Endometrial microvascular endothelial cells (primary cell): ENCODE data around the gene FBXO11. TPM values are rescaled to one million over a fixed set of nuclear protein-coding genes. Genes with fewer than 3 reads are reported as not detected.
"Not testable (repeated sequence)": the region's sequence is repeated elsewhere in the genome, so short reads cannot be mapped to it uniquely, and the experiment has no call there.

Experiments
- in situ Hi-C: cut with HindIII; loops from 2 replicates; pipeline ENCODE4 v1.10.0; 2017; ENCODE audit warnings: low sequenced_read_pairs, low pct_unique_long_range_greater_than_20kb; ENCODE audit errors: inconsistent ontology term
- total RNA-seq: library from RNA; depleted of rRNA; stranded (reverse); fragments of >200 nt; gene quantifications from one replicate; pipeline ENCODE4 v1.2.3, GENCODE V29; 2015; ENCODE audit errors: inconsistent ontology term

The FBXO11 gene
- total RNA-seq = 45.9 TPM

DNA sequence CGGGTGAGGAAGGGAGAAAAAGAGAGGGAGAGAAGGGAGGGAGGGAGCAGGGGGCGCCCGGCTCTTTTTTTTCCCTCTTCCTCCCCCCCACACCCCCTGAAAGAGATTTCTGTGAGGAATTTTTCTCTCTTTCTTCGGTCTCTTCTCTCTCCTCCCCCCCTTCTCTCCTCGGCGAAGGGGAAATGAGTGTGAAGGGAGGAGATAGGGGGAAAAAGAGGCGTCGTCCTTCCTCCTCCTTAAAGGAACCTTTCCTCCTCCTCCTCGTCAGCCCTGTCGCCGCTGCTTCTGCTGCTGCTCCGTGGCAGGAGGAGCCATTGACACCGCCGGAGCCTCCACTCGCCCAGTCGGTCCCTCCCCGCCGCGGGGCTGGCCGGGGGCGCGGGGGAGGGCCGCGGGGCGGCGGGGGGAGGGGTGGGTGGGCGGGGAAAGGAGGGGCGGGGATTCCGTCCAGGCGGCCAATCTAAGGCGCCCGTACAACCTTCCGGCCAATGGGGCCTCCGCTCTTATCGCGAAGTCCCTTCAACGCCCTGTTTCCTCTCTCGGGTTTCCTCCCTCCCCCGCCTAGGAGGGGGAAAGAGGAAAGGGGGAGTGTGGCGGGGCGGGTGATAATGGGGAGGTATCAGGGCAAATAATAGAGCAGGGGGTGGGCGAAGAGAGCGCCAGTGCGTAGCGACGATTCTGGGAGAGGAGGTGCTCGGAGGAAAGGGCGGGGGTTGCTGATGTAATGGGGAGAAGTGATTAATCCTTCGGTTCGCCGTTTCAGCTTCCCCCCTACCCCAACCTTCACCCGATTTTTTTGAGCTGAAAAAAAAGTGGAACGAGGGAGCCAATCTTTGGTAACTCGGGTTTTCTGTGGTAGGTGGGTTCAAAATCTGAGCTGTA, at the start of gene FBXO11:
TSS of gene FBXO11 (minus strand) at position 342 of the 882 bp plus-strand sequence. CDS start 778 bp downstream, outside the sequence.
- in situ Hi-C loops = no loop called here

DNA sequence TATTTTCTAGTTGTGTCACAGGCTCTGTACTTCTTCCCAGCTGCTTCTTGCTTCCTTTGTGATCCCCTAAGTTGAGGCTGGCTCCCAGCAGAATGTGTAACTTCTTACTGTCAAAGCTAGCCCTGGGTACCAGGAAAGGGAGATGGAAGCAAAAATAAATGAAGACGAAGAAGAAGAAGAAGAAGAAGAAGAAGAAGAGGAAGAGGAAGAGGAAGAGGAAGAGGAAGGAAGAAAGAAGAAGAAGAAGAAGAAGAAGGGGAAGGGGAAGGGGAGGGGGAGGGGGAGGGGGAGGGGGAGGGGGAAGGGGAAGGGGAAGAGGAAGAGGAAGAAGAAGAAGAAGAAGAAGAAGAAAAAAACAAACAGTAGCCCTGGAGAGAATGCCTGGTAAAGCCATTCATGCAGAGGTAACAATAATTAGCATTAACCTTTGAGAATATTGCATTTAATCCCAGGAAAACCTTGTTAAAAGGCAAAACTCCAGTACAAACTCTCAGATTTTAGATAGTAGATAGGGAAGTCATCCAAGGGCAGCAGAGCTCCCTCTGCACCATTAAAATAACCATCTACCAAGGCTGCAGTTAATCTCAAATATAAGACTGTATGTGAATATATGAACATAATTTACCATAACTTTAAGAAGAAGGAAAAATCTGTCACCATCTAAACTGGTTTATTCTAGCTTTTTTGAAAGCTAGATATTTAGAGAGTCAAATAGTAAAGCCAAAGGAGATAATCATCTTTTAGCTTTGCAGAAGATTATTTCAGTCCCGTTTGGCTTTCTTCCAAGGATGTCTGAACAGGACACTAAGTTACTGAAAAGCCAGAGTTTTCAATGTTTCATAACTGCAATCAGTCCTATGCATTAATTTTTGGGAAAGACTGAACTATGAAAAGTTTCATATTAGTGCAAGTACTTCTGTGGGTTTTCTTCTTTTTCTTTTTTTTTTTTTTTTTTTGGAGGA, 44.3 kb upstream of the FBXO11 start:
- in situ Hi-C loops = no loop called here

DNA sequence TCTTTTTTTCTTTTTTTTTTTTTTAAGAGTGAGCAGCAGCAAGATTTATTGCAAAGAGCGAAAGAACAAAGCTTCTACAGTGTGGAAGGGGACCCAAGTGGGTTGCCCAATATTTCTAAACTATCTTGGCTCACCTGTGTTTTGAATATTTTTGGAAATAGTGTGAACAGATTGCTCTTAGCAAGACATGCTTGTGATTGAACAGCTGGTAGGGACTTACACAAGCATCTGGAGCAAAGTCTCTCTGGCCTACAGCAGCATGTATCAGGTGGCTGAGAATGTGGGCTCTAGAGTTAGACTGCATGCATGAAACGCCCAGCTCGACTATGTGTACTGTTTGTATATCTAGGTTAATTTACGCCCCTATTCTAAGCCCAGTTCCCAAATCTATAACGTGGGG, 40.3 kb upstream of the FBXO11 start:
- in situ Hi-C loops = no loop called here

DNA sequence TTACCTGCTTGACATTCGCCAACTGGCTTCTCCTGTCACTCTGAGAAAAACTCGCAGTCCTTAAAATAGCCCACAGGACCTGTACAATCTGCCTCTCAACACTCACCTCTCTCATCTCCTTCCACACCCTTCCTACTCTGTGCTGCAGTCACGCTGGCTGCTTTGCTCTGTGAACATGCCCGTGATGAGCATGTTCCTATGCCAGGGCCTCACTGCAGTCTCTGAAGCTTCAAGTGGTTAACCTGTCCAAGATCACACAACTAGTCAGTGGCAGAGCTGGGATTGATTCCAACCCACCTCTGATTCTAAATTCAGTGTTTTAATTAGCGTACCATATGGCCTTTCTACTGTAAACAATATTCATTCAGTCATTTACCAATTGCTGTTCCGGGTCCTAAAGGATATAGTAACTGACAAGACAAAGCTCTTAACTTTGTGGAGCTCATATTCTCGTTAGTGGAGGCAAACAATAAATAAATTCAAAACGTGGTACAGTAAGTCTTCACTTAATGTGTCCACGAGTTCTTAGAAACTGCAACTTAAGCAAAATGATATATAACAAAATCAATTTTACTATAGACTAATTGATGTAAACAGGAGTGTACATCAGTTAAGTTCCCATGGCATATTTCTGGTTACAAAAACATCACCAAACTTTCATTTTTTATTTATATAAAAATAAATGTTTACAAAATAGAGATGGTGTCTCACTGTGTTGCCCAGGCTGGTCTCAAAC, 38.9 kb upstream of the FBXO11 start:
- in situ Hi-C loops = no loop called here

DNA sequence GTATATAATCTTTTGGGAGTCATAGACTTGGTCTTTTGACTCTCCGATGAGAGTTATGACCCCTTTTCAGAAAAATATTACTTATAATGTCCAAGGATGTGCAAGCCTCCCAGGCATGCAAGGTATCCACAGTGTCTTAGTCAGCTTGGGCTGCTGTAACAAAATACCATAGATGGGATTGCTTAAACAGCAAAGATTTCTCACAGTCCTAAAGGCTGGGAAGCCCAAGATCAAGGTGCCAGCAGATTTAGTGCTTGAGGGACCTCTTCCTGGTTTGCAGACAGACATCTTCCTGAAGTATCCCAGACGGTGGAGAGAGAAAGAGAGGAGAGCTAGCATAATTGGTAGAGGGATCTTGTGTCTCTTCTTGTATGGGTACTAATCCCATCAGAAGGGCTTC, 35.6 kb upstream of the FBXO11 start:
- in situ Hi-C loops = no loop called here

DNA sequence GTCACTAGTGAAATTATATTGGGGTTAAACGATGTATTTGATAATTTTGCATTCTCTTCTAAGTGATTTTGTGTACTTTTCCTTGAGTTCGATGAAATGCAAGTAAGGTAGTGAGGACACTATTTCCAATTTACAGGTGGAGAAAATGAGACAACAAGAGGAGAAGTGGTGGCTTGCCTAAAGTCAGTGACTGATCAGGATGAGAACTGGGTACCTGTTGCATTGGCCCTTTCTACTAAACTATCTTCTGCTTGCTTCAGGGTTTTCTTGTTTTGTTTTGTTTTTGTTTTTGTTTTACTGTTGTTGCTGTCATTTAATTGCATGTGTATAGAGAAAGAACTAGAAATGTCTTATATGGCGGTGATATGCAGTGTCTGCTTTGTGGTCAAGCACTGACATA, 31.4 kb upstream of the FBXO11 start:
- in situ Hi-C loops = no loop called here

DNA sequence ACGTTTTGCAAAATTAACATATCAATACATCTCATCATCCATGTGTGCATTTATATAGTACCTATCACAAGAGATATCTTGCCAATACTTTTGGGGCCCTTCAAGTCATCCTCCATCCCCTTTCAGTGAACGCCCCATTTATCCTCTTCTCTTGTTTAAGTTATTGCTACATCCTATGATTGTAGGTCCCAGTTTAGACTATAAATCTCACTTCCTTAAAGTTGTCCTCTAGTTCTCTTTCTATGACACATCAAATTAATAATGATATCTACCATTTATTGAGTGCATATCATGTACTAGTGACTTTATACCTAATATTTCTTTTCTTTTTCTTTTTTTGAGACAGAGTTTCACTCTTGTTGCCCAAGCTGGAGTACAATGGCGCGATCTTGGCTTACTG, 28.8 kb upstream of the FBXO11 start:
- in situ Hi-C loops = no loop called here

DNA sequence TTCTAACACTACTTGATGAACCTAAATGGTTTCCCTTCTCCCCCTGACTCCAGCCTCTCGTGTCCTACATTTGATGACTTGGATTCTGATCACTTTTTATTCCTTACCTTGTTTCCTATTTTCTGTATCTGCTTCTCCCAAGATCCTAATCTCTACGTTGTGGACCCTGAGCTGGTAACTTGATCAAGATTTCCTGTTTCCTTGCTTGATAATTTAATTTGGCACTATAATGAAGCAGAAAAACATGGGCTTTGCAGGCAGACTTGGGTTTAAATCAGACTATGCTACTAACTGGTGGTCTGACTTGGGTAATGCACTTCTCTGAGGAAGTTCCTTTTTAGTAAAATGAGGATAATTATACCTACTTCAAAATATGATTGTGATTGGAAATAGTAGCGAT, 11.7 kb upstream of the FBXO11 start:
- in situ Hi-C loops = no loop called here

DNA sequence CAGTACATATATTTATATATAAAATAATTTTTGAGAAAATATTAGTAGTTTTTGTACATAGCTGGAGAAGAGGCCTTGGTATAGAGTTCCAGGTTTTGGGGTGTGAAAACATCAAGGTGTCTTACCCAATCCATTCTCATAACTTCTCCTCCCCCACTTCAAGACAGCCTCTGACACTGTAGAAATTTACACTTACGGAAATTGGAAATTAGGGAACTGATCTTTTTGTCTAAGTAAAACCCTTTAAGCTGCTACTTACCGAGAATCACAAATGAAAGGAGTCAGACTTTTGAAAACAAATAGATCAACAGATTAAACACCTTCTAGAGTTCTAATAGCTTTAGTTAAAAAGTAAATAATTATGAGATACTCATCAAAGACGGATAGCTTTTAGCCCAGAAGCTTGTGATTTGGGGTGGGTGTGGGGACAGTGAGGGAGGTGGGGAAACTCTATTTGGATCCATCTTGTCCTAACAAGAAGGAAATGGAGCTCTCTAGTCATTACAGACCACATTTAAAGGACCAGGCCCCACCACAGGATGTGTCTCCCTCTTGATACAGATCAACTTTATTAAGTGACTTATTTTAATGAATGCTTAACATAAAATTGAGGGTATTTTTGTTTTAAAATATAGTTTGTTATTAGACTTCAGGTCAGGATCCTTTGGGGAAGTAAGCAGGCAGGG, 11.1 kb upstream of the FBXO11 start:
- in situ Hi-C loops = no loop called here

DNA sequence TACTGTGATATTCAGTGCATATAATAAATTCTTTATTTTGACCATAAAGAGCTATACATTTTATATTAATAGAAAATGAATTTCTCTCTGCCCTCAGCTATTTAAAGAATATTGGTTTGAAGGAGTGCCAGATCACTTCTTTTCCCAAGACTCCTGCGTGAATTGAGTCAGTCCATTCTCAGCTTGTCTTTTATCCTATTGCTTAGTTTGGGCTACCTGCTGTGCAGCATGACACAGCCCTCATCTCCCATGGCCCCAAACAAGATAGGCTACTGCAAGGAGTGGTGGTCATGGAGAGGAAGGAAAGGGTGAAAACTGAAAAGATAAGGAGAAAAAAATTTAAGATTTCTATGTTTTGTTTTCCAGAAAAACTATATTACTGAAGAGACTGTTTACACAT, 10.1 kb upstream of the FBXO11 start:
- in situ Hi-C loops = no loop called here

DNA sequence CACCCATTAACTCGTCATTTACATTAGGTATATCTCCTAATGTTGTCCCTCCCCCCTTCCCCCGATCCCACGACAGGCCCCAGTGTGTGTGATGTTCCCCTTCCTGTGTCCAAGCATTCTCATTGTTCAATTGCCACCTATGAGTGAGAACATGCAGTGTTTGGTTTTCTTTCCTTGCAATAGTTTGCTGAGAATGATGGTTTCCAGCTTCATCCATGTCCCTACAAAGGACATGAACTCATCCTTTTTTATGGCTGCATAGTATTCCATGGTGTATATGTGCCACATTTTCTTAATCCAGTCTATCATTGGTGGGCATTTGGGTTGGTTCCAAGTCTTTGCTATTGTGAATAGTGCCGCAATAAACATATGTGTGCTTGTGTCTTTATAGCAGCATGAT, 4.4 kb upstream of the FBXO11 start:
- in situ Hi-C loops = not testable (repeated sequence)

DNA sequence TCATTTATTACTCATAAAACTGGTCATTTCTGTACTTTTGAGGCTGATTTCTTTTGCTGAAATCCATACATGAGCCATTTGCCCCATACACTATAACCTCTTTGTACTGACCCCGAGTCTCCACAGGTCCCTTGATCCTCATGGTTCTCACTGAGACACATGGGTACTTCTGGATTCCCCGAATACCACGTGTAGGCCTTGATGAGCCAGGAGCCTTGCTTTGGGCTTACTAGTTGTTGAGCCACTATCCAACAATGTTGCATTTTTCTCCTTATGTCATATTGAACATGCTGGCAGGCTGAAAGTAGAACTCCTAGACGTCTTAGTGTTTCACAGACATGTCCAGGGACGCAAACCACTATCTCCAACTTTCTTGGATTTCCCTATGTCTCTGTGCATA, 2.4 kb upstream of the FBXO11 start:
- in situ Hi-C loops = no loop called here

DNA sequence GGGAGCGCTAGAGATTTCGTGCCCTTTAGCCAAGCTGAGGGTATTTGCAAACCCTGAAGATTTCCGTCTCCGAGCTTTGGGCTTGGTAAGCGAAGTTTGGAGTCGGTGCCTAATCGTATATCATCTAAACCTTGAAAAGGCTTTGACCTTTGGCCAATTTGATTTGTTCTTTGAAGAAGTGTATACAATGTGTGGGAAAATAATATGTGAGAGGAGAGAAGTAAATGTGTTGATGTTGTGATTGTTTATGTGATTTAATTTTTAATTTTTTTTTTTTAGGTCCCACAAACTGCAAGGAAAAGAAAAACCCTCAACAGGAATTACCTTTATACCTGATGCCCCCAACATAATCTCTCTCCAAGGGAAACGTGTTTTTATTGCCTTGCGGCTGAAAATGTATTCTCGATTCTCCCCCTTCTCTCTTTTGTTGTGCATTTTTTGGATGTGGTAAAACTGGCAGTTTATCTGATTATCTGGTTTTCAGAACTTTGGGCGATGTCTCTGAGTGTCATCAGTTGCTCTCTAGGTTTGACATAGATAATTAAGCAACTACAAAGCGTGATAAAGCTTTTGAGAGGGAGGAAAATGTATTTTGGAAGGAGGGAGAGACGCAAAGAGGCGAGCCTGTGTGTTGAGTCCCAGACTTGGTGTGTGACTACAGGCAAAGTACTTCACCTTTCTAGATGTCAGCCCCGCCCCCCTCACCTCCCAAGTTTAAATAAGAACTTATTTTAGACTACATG, 912 bp upstream of the FBXO11 start:
- in situ Hi-C loops = no loop called here

DNA sequence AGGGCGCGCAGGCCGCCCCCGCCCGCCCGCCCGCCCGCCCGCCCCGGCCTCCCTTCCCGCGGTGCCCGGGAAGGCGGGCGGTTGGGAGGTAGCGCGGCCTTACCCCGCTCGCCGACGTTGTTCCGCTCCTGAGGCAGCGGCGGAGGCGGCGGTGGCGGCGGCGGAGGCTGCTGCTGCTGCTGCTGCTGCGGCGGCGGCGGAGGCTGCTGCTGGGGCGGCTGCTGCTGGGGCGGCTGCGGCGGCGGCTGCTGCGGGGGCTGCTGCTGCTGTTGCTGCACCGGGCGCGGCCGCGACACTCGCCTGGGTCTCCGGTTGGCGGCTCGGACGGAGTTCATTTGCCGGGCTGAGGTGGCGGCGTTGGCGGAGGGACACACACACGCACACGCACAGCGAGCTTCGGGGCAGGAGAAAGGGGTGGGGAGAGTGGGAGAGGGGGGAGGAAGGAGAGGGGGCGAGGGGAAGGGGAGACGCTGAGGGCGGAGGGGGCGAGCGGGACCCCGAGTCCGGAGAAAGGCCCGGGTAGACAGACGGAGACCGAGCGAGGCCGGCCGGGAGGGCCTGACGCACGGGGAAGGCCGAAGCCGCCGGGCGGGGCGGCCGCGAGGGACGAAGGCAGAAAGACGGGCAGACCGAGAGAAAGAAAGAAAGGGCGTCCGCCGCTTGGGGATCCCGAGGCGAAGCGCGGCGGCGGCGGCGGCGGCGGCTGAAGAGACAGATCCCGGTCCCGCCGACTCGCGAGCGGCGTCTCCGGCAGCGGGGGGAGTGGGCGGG, 727 bp downstream of the FBXO11 start:
- in situ Hi-C loops = no loop called here

DNA sequence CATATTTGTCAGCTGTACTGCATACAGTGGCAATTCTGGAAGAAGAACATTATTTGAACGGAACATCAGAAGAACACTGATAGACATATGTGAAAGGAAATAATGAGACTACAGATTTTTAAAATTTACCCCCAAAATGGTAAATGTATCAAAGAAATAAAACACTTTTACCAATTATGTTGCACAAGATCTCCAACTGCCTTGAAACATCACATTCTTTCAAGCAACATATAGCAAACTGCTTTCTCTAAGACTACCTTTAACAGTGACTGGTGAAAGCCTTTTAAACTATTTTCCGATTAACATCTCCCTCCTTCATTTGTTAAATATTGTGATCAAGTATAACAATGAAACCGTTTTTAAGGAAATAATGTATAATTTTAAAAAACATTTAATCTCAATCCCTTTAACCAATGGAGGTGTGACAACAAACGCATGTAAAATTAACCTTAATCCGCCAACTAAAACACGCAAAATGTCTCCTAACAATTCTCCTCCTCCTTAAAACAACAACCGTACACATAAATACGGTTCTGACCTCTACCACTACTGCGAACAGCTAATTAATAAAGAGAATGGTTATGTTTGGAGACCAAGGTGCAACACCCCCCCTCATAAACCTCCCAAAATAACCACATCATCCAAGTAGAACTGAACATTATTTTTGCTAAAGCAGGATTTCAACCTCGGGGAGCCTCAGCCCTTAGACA, 2.4 kb downstream of the FBXO11 start:
- in situ Hi-C loops = no loop called here

DNA sequence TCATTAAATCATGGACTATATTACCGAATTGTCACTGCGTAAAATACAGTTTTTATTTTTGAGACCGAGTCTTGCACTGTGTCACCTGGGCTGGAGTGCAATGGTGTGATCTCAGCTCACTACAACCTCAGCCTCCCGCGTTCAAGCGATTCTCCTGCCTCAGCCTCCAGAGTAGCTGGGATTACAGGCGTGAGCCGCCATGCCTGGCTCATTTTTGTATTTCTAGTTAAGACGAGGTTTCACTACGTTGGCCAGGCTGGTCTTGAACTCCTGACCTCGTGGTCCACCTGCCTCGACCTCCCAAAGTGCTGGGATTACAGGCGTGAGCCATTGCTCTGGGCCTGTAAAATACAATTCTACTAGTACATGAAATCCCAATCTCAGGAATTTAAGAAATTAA, 4.4 kb downstream of the FBXO11 start:
- in situ Hi-C loops = not testable (repeated sequence)

DNA sequence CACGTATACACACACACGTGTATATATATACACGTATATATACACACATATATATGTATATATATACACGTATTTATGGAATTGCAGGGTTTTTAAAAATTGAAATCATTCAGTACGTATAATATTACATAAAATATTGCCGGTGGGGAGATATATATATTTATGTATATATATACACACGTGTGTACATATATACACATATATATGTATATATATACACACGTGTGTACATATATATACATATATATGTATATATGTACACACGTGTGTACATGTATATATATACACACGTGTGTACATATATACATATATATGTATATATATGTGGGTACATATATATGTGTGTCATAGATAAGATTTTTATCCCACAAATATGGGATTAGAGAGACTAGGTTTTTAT, 5.4 kb downstream of the FBXO11 start:
- in situ Hi-C loops = no loop called here
